HUES64 (cell line): ENCODE data around the gene HGFAC.
"Not testable (repeated sequence)": the region's sequence is repeated elsewhere in the genome, so short reads cannot be mapped to it uniquely, and the experiment has no call there.

ENCODE experiments used
- H3K27ac ChIP-seq: 2 replicates; pipeline ENCODE4 v1.7.0; 2013; ENCODE audit warnings: low read depth, low read length, inconsistent platforms
- H3K27me3 ChIP-seq: 2 replicates; pipeline ENCODE4 v1.6.1; 2013; ENCODE audit warnings: mild to moderate bottlenecking, low read length; ENCODE audit not compliant: insufficient read depth
- H3K36me3 ChIP-seq: 2 replicates; pipeline ENCODE4 v1.6.1; 2013; ENCODE audit warnings: mild to moderate bottlenecking, low read length; ENCODE audit not compliant: insufficient read depth
- H3K4me1 ChIP-seq: 2 replicates; pipeline ENCODE4 v1.6.1; 2013; ENCODE audit warnings: mild to moderate bottlenecking, low read length, moderate library complexity; ENCODE audit not compliant: insufficient read depth
- H3K4me3 ChIP-seq: 2 replicates; pipeline ENCODE4 v1.5.1; 2013; ENCODE audit warnings: mild to moderate bottlenecking, low read length, moderate library complexity
- H3K9ac ChIP-seq: 2 replicates; pipeline ENCODE4 v1.6.1; 2013; ENCODE audit warnings: mild to moderate bottlenecking, low read depth, low read length
- H3K9me3 ChIP-seq: 2 replicates; pipeline ENCODE4 v1.6.1; 2013; ENCODE audit warnings: low read depth, low read length; ENCODE audit not compliant: insufficient read depth
- WGBS: fragments of 150-250, 120-280 bp; methylation state at CpG from one replicate; pipeline ENCODE4 v1.1.7; 2013; ENCODE audit warnings: missing lambda C conversion rate; 5-methylcytosine and 5-hydroxymethylcytosine counted together

Gene HGFAC

DNA sequence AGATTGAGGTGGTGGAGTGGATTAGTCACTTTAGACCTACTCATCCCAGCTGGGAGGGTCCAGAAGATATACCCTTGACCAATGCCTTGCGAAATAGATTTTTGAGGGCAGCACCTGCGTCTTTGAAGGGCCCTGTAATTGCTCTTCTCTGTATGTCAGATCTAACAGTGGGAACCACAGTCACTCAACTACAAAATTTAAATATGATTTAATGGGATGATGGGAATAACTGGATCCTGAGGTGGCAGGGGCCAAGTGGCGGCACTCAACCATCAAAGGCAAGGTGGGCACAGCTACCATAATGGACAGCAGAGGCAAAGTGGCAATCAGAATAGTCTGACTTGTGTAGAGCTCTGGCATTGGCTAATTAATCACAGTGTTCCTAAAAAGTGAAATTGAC, 13.8 kb downstream of the HGFAC start:
- H3K27ac ChIP-seq, H3K4me1 ChIP-seq, H3K9ac ChIP-seq, H3K9me3 ChIP-seq, H3K4me3 ChIP-seq, H3K36me3 ChIP-seq: not testable (repeated sequence)
- 90% methylated on average over 3 of the region's 3 CpGs for WGBS
- peaks cover 15% of the 10 kb centered on the region for H3K27me3 ChIP-seq

DNA sequence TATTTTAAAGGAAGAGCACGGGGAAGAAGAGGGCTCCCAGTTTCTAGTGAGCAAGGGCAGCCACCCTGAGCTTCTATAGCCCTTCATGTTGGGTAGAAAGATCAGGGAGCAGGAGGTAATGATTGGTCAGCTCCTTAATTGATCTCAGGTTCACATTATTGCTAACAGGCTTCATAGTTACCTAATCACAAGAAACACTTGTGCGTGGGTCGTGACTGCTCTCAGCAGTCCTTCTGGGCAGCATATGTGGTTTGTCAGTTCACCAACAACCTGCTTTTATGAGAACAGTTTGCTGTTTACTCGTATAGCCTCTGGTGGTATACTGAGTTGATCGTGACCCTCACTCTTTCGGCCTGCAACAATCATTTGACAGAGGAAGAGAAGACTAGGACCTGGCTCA, 16.6 kb downstream of the HGFAC start:
- WGBS, result 93% methylated on average over 6 of the region's 6 CpGs
- peaks cover 38% of the 10 kb centered on the region for H3K27me3 ChIP-seq
- H3K36me3 ChIP-seq, result no peaks in the 10 kb centered on the region
- H3K4me3 ChIP-seq, result no peak overlapping the region
- H3K27ac ChIP-seq, result no peak overlapping the region
- H3K9ac ChIP-seq, result no peak overlapping the region
- peaks cover 10% of the 10 kb centered on the region; the same call in 1 of the 2 replicates for H3K9me3 ChIP-seq
- H3K4me1 ChIP-seq, result no peaks in the 10 kb centered on the region

DNA sequence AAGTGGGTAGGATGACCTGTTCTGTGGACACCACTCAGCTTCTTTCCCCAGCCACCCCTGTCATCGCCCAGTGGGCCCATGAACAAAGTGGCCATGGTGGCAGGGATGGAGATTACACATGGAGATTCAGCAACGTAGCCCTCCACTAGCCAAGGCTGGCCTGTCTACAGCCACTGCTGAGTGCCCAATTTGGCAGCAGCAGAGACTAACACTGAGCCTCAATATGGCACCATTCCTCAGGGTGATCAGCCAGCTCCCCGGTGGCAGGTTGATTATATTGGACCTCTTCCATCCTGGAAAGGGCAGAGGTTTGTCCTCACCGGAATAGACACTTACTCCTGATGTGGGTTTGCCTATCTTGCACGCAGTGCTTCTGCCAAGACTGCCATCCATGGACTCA, 17.4 kb downstream of the HGFAC start:
- not testable (repeated sequence) for H3K9me3 ChIP-seq, H3K4me3 ChIP-seq, H3K9ac ChIP-seq, H3K4me1 ChIP-seq, H3K27ac ChIP-seq, H3K36me3 ChIP-seq
- H3K27me3 ChIP-seq, result peaks cover 45% of the 10 kb centered on the region
- 90% methylated on average over 5 of the region's 5 CpGs for WGBS

DNA sequence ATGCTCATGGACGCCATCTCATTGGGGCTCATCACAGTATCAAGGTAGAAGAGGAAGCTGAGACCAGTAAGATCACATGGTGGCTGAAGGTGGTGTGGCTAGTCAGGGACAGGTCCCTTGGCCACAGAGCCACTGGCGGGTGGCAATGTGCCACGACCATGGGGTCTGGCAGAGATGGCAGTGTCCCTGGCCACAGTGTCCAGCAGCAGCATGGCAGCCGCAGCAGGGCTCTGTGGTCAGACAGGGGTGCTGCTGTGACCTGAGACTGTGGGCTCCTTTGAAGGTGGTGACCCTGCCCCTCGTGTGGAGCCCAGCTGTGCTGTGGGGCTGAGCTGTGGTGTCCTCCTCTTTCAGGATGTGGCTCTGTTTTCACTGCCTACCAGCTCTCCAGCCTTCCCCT, 19.2 kb downstream of the HGFAC start:
- WGBS, result 89% methylated on average over 5 of the region's 5 CpGs
- Histone ChIP-seq H3K36me3 (no peaks in the 10 kb centered on the region), H3K4me1 (no peaks in the 10 kb centered on the region), H3K27ac (no peak overlapping the region), H3K9ac (no peak overlapping the region), H3K4me3 (no peak overlapping the region), H3K27me3 (peaks cover 58% of the 10 kb centered on the region), H3K9me3 (no peaks in the 10 kb centered on the region)

DNA sequence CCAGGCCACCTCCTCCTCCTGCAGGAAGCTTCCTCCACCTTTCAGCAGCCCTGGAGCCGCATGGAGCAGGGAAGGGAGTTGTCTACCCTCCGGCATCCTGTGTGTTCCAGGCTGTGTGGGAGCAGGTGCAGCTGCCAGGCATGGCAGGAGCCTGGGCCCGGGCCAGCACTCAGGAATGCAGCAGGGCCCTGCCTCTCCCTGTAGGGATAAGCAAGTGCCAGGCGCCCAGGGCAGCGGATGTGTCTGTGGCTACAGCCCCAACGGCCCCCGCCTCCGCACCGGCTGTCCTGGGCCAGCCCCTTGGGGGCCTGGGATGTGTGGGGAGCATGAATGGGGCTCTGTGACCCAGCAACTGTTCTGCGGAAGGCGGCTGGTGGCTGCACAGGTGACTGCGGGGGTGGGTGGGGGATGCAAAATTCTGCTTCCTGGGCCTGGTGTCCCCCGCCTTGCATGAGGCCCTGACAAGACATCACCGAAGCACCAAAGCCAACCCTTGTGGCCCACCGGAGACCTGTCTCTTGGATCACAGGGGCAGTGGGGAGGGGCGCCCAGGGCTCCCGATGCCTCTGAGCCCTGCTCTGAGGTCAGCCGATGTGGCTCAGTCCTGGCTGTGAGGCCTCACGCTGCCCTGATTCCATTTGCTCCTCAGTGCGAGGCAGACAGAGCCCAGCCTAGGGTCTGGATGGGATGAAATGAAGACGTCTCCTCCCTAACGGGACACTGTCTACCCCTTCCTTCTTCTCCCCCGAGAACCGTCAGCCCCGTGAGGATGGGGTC, 19.9 kb downstream of the HGFAC start:
- Histone ChIP-seq H3K9me3 (no peaks in the 10 kb centered on the region), H3K4me3 (no peak overlapping the region), H3K36me3 (no peaks in the 10 kb centered on the region), H3K27me3 (peaks cover 58% of the 10 kb centered on the region), H3K27ac (no peak overlapping the region), H3K4me1 (no peaks in the 10 kb centered on the region), H3K9ac (no peak overlapping the region)
- 87% methylated on average over 23 of the region's 25 CpGs for WGBS

DNA sequence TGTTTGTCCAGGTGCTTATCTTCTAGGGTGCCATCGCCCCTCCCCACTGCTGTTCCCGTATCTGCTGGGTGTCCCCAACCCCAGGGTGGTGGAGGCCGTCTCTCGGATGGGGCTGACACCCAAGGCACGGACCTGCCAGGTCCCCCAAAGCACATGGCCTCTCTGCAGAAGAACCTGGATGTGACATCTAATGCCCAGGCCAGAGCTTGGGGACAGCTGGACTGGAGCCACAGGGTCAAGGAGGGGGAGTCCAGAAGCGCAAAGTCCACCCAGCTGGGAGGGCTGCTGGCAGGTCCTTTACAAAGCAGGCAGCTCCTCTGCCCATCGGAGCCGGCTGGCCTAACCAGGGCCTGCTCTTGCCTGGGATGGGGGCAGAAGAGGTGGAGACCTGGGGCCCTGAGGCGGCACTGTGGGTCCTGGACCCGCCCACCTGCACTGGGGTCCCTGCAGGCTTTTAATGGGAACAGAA, 20.6 kb downstream of the HGFAC start:
- no peak overlapping the region for H3K4me3 ChIP-seq
- H3K9ac ChIP-seq, result no peak overlapping the region
- H3K4me1 ChIP-seq, result no peaks in the 10 kb centered on the region
- H3K27me3 ChIP-seq, result peaks cover 58% of the 10 kb centered on the region
- 84% methylated on average over 10 of the region's 10 CpGs for whole genome bisulfite sequencing
- no peak overlapping the region for H3K27ac ChIP-seq
- no peaks in the 10 kb centered on the region for H3K36me3 ChIP-seq
- H3K9me3 ChIP-seq, result no peaks in the 10 kb centered on the region

DNA sequence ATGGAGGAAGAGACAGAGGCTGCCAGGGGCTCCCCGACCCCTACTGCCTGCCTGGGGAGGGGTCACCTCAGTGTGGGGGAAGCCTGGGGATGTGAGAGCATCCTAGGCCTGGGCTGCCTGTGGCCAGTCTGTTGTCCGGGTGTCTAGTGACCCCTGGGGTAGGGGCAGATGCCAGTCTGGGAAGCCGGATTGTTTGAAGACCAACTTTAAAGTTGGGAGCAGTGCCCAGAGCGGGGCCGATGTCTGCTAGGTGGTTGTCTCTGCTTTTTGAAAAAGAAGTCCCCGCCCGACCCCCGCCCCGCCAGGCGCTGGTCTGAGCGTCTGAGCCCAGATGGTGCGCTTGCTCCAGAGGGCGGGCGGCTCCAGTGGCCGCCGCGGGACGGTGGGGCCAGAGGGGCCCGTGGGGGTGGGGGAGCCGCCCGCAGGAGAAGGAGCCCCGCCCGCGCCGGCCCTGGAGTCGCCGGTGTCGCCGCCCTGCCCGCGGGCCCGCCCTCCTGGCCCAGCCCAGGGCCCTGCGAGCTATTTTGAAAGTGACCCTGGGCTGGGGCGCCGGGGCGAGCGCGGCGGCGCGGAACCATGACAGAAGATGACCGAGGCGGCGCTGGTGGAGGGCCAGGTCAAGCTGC, 21.1 kb downstream of the HGFAC start, which contains the start of gene DOK7:
DOK7 (plus strand) TSS at position 517 of the 626 bp plus-strand sequence; CDS start at position 587, 70 bp downstream.
- Histone ChIP-seq H3K27me3 (peaks cover 54% of the 10 kb centered on the region), H3K4me1 (no peaks in the 10 kb centered on the region), H3K9me3 (no peaks in the 10 kb centered on the region), H3K4me3 (0 out of 2 replicates have a peak within 1 kb of the TSS, but pooled peaks have one; percentile 26), H3K36me3 (no peaks in the 10 kb centered on the region), H3K9ac (no peak within 1 kb of the TSS), H3K27ac (no peak within 1 kb of the TSS)
- WGBS, result 11% methylated on average over 44 of the region's 44 CpGs

DNA sequence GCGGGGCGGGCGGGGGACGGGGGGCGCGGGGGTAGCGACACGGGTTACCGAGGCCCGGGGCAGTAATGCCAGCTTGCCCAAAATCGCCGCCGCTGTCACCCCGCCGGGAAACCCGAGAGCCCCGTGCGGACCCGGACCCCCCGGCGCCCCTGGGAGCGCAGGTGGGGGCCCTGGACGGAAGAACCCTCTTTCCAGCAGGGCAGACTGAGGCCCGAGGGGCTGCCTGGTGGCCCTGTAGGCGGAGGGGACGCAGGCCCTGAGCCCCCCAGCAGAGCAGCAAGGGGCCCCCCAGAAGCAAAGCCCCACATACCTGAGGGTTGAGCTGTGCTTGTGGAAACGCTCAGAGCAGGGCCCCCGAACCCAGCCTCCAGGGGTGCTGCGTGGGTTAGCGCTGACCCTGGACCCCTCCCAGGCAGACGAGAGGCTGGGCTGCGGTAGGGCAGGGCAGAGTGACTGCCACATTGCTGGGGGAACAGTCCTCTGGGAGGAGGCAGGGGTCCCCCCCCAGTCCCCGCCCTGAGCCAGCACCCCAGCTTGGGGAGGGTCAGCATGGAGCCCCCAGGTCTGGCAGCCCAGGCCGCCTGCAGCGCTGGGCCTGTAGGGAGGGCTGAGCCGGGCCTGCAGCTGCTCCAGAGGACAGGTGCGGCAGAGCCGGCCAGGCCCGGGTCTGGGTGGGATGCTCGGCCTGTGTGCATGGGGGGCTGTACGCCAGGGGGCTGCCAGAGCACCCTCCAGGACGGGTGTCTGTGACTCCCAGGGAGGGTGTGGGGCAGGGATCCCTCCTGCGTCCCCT, 22.0 kb downstream of the HGFAC start:
- Histone ChIP-seq H3K27ac (no peak overlapping the region), H3K36me3 (no peaks in the 10 kb centered on the region), H3K4me3 (no peak overlapping the region), H3K9ac (no peak overlapping the region), H3K4me1 (no peaks in the 10 kb centered on the region), H3K9me3 (no peaks in the 10 kb centered on the region), H3K27me3 (peaks cover 47% of the 10 kb centered on the region)
- WGBS, result 53% methylated on average over 43 of the region's 43 CpGs

DNA sequence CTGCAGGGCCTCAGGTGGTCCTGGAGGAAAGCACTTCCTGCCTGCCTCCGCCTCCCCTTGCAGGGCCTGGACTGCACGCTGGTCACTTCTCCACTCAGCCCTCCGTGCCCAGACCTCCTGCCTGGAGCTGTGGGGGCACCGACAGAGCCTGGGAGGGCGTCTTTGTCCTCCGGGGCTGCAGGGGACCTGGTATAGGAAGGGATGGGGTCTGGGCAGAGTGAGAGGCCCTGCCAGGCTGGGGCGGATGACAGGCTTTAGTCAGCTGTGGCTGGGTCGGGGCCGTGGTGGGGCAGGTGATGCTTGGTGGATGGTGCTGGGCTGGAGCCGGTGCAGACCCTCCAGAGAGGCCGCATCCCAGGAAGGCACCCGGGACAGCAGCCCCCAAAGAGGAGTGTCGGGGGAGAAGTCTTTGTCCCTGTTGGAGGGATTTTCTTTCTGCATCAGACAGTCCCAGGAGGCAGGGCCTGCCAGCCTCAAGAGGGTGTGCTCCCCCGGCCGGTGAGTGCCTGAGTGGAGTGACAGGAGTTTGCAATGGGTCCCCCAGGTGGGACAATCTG, 22.7 kb downstream of the HGFAC start:
- no peaks in the 10 kb centered on the region for H3K36me3 ChIP-seq
- no peaks in the 10 kb centered on the region for H3K9me3 ChIP-seq
- no peak overlapping the region for H3K27ac ChIP-seq
- no peaks in the 10 kb centered on the region for H3K4me1 ChIP-seq
- no peak overlapping the region for H3K9ac ChIP-seq
- H3K27me3 ChIP-seq, result peaks cover 47% of the 10 kb centered on the region
- no peak overlapping the region for H3K4me3 ChIP-seq
- 87% methylated on average over 15 of the region's 15 CpGs for WGBS

DNA sequence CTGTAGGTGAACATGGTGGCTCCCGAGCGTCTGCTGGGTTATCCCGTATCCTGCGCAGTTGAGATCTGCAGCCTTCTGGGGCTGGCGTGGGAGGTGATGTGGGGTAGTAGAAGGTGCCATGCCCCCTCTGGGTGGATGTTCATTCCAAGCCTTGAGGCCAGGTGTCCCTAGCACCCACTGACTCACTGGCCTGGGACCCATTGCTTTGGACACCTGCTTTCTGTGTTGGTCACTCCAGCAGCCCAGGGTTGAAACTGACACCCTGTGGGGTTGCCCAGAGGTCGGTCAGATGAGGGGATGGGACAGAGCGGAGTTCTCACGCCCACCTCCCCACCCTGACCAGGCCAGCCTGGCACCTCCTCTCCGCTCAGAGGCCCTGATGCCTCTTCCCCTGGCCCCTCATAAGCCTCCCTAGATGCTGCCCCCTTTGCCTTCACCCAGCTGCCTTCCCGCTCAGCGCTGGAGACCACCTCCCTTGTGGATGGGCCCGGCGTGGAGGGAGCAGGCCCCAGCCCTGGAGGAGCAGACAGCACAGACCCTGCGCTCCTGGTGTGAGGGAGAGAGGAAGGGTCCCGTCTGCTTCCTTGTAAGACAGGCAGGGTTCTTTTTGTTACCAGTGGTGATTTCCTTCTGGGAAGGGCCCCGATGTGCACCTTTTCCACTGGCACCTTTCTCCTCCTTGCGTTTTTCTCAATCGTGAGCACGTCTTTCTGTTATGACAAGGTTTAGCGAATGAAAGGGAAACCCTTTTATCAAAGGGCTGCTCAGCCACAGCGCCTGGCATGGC, 23.3 kb downstream of the HGFAC start:
- WGBS, result 91% methylated on average over 21 of the region's 21 CpGs
- no peak overlapping the region for H3K27ac ChIP-seq
- no peaks in the 10 kb centered on the region for H3K9me3 ChIP-seq
- H3K9ac ChIP-seq, result no peak overlapping the region
- no peak overlapping the region for H3K4me3 ChIP-seq
- H3K4me1 ChIP-seq, result no peaks in the 10 kb centered on the region
- no peaks in the 10 kb centered on the region for H3K36me3 ChIP-seq
- H3K27me3 ChIP-seq, result peaks cover 47% of the 10 kb centered on the region
